Measurements from ENCODE around the gene BFSP2.
A peak's percentile ranks its signal among the peaks of the same experiment; 100 is the strongest.
"Not testable (repeated sequence)": the region's sequence is repeated elsewhere in the genome, so short reads cannot be mapped to it uniquely, and the experiment has no call there.

The BFSP2 gene

GRCh38 chr3:133479895-133480669, 80.2 kb downstream of the BFSP2 start:
- DNase-seq (ENCODE audit: low read depth), result no peak

GRCh38 chr3:133482474-133482873, 82.6 kb downstream of the BFSP2 start:
- not testable (repeated sequence) for DNase-seq (ENCODE audit: low read depth)

GRCh38 chr3:133486658-133487057, 86.8 kb downstream of the BFSP2 start:
- no peak for DNase-seq (ENCODE audit: low read depth)

- no peak for DNase-seq (ENCODE audit: low read depth)
Observed at GRCh38 chr3:133487204-133487603, 87.3 kb downstream of the BFSP2 start.

GRCh38 chr3:133487920-133488540, 88.2 kb downstream of the BFSP2 start:
- DNase-seq (ENCODE audit: low read depth), result peak; percentile 25

- DNase-seq (ENCODE audit: low read depth), result no peak
Observed at GRCh38 chr3:133488785-133489367, 89.0 kb downstream of the BFSP2 start.

- no peak for DNase-seq (ENCODE audit: low read depth)
Observed at GRCh38 chr3:133489466-133490085, 89.7 kb downstream of the BFSP2 start.

GRCh38 chr3:133490468-133491351, 90.9 kb downstream of the BFSP2 start:
- peak; percentile 25 for DNase-seq (ENCODE audit: low read depth)

- no peak for DNase-seq (ENCODE audit: low read depth)
Observed at GRCh38 chr3:133491481-133492059, 91.7 kb downstream of the BFSP2 start.

GRCh38 chr3:133492159-133492741, 92.4 kb downstream of the BFSP2 start:
- DNase-seq (ENCODE audit: low read depth), result no peak

GRCh38 chr3:133494469-133494868, 94.6 kb downstream of the BFSP2 start:
- no peak for DNase-seq (ENCODE audit: low read depth)

- not testable (repeated sequence) for DNase-seq (ENCODE audit: low read depth)
Observed at GRCh38 chr3:133502542-133502941, 102.7 kb downstream of the BFSP2 start.

GRCh38 chr3:133503409-133503808, 103.6 kb downstream of the BFSP2 start:
- no peak for DNase-seq (ENCODE audit: low read depth)

GRCh38 chr3:133504736-133505135, 104.9 kb downstream of the BFSP2 start:
- no peak for DNase-seq (ENCODE audit: low read depth)

- no peak for DNase-seq (ENCODE audit: low read depth)
Observed at GRCh38 chr3:133505813-133506212, 106.0 kb downstream of the BFSP2 start.

GRCh38 chr3:133506215-133506901, 106.5 kb downstream of the BFSP2 start:
- no peak for DNase-seq (ENCODE audit: low read depth)

GRCh38 chr3:133509488-133509887, 109.6 kb downstream of the BFSP2 start:
- DNase-seq (ENCODE audit: low read depth), result no peak

- DNase-seq (ENCODE audit: low read depth), result no peak
Observed at GRCh38 chr3:133512416-133513089, 112.7 kb downstream of the BFSP2 start.

- DNase-seq (ENCODE audit: low read depth), result no peak
Observed at GRCh38 chr3:133514418-133514817, 114.6 kb downstream of the BFSP2 start.

- DNase-seq (ENCODE audit: low read depth), result no peak
Observed at GRCh38 chr3:133515127-133515526, 115.3 kb downstream of the BFSP2 start.
